RPMI7951 (cell line): ENCODE data around the gene AMPD2. TPM values are rescaled to one million over a fixed set of nuclear protein-coding genes. Genes with fewer than 3 reads are reported as not detected.
"Not testable (repeated sequence)": the region's sequence is repeated elsewhere in the genome, so short reads cannot be mapped to it uniquely, and the experiment has no call there.

Source experiments
- DNase-seq: peaks from one replicate; pipeline ENCODE4 v3.0.0-alpha.2; 2012; ENCODE audit warnings: low read depth
- total RNA-seq: library from RNA; depleted of rRNA; stranded (reverse); fragments of >200 nt; shearing (Covaris generic); gene quantifications from 2 replicates; pipeline ENCODE4 v1.2.3, GENCODE V29; 2014; rRNA removed

Gene AMPD2
- total RNA-seq, 1 experiment from 2014 or later: 48.5 TPM

DNA sequence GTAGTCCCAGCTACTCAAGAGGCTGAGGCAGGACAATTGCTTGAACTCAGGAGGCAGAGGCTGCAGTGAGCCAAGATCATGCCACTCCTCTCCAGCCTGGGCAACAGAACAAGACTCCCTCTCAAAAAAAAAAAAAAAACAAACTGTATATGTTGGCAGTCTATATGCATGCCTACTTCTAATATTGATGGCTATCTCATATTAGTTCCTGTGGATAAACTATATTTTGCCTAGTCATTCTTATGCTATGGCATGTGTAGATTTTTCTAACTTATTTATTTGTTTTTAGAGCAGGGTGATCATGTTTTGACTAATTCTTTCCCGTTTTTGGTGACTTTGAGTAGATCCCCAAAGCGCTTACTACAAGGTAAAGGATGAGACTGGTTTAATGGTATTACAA, 59.0 kb downstream of the AMPD2 start:
- DNase-seq: not testable (repeated sequence)

Other genes with a start within 250 kb of the AMPD2 start
- 15.4 and 22.5 TPM in 2 replicates for gene SORT1, start 221.9 kb upstream of the AMPD2 start, total RNA-seq
- gene PSMA5, start 193.4 kb upstream of the AMPD2 start, total RNA-seq: 99.8 and 126 TPM in 2 replicates
- gene SYPL2, start 153.3 kb upstream of the AMPD2 start, total RNA-seq: 0.96 and 1.6 TPM in 2 replicates
- gene ATXN7L2, start 135.9 kb upstream of the AMPD2 start, total RNA-seq: 2.2 and 3.0 TPM in 2 replicates
- 4.0 and 4.8 TPM in 2 replicates for gene CYB561D1, start 125.7 kb upstream of the AMPD2 start, total RNA-seq
- 2.5 and 3.4 TPM in 2 replicates for gene AMIGO1, start 110.1 kb upstream of the AMPD2 start, total RNA-seq
- gene GPR61, start 80.0 kb upstream of the AMPD2 start, total RNA-seq: under 0.01 and 0.20 TPM in 2 replicates
- gene GNAI3, start 71.2 kb upstream of the AMPD2 start, total RNA-seq: 17.3 and 20.2 TPM in 2 replicates
- gene GNAT2, start 221 bp upstream of the AMPD2 start, total RNA-seq: 0.29 TPM in 1 of 2 replicates, not detected in the other
- 30.6 and 34.5 TPM in 2 replicates for gene GSTM4, start 36.3 kb downstream of the AMPD2 start, total RNA-seq
- 17.5 and 17.6 TPM in 2 replicates for gene GSTM2, start 48.2 kb downstream of the AMPD2 start, total RNA-seq
- 0.12 TPM in 1 of 2 replicates, not detected in the other for gene GSTM1, start 68.0 kb downstream of the AMPD2 start, total RNA-seq
- gene GSTM5, start 92.4 kb downstream of the AMPD2 start, total RNA-seq: 0.48 TPM in 1 of 2 replicates, not detected in the other
- 229 and 247 TPM in 2 replicates for gene GSTM3, start 121.2 kb downstream of the AMPD2 start, total RNA-seq
- not detected in 2 replicates for gene EPS8L3, start 144.1 kb downstream of the AMPD2 start, total RNA-seq